Activated T-cell treated with anti-CD3 and anti-CD28 coated beads, Interleukin-2, amount 50 U/mL, for 48 hours (primary cell): ENCODE measurements around the gene SH2D6.

ENCODE experiments used
- DNase-seq, 2 experiments: peaks; one replicate each; pipeline ENCODE4 v3.0.0-alpha.2; 2020

The SH2D6 gene

DNA sequence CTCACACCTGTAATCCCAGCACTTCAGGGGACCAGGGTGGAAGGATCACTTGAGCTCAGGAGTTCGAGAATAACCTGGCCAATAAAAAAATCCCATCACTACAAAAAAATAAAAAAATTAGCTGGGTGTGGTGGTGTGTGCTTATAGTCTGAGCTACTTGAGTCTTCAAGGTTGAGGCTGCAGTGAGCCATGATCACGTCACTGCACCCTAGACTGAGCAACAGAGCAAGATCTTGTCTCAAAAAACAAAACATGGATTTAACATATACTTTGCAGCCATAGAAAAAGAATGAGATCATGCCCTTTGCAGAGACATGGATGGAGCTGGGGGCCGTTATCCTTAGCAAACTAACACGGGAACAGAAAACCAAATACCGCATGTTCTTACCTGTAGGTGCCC lies 22.2 kb downstream of the SH2D6 start:
- no peak for DNase-seq

GRCh38 chr2:85441864-85442263 lies 23.4 kb downstream of the SH2D6 start:
- DNase-seq: no peak

DNA sequence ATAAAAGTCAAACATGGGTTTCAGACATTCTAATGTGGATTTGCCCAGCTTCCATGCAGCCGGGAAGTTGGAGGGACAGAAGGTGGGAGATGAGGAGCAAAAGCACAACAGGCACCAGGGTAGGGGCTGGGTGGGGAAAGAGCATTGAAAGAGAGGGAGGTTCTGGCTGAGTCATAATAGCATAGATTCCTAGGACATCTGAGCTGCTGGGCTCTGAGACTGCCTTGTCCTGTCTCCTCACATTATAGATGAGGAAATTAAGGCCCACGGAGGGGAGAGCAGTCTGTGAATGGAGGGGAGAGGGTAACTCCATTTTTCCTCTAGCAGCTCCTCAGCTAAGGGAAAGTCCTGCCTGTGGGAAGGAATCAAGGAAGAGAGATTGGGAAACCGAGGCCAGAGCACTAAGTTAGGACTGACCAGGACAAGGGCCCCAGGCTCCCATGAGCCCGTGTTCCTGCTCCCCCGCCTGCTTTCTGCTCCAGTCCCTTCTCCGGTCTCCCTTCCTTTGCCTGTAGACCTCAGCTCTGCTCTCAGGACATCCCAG lies 26.2 kb downstream of the SH2D6 start:
- no peak for DNase-seq

DNA sequence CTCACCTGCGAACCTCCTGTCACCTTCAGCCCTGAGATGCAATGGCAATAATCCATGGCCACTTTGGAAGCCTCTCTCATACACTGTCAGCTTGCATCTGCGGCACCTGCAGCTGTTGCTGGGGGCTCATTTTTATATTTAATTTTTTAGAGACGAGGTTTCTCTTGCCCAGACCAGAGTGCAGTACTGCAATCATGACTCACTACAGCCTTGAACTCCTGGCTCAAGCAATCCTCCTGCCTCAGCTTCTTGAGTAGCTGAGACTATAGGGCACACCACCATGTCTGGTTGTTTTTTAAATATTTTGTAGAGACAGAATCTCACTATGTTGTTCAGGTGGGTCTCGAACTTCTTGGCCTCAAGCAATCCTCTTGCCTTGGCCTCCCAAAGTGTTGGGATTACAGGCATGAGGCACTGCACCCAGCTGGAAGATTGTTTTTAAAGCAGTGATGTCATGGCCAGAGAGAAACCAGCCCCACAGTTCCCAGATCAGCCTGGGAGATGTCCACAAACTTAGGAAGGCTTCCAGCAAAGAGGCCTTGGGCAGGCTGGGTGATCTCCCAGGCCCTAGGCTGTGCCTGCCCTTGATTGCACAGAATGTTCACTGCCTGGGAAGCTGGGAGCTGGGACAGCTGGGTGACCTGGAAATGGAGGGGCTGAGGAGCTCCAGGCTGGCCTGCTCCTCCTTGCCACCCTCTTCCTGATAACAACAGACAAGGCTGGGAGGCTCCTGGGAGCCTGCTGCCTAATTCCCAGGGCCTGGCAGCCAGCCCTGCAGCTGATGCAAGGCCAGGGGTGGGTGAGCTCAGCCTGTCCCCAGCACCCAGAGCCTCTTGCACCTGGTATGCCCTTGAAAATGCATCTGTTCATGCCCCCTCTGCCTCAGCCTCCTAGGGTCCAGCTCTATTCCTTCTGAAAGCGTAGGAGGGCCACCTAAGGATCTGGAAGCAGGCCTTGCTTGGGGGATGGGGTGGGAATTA lies 27.1 kb downstream of the SH2D6 start:
- no peak for DNase-seq

DNA sequence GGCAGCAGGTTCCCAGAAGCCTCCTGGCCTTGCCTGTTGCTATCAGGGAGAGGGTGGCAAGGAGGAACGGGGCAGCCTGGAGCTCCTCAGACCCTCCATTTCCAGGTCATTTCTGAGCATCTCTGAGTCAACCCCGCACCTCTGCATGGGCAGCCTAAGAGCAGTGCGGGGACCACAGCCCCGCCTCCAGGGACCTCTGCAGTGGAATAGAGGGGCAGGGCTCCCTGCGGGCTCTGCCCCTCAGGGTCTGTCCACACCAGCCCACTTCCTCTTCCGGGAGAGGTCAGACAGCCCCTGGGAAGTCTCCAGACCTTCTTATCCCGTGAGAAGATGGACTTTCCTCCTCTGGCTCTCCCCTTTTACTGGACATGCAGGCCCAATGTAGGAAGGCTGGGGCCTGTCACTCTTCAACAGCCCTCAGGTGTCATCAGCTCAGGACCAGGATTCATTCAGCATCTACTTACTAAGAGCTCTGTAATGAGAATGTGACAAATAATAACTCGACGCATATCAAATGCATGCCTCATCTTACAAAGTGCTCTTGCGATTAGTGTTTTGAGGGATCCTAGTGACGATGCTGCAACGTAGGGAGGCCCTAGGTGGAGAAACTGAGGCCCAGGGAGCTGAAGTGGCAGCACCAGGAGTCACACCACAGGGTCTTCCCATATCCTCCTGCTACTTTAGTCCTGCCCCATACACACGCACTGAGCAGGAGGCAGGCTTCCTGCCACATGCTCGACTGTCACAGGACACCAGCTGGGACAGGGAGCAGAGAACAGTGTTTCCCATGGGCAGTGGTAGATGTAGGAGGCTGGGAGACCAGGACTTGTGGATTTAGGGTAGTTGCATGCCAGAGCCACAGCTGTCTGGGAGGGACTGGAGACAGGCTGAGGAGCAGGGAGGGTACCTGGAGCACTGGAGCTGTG lies 28.0 kb downstream of the SH2D6 start:
- no peak for DNase-seq

DNA sequence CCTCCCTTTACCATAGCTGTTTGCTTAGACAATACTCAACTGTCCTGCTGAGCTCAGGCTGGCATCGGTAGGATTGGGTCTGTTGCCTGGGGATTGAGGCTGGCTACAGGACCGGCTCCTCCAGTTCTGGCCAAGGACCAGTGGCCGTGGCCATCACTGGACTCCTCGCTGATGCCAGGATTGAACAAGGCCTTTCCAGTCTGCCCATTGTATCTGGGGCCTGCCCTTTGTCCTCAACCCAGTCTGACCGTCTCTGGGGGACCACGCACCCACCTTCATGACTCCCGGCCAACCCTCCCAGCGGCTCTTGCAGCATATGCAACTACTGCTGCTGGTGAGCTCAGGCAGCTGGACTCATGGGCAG lies 28.7 kb downstream of the SH2D6 start:
- no peak for DNase-seq

GRCh38 chr2:85448461-85449213 lies 30.1 kb downstream of the SH2D6 start:
- no peak for DNase-seq

- no peak for DNase-seq
These were observed 30.7 kb downstream of the SH2D6 start for GRCh38 chr2:85449214-85449588.

DNA sequence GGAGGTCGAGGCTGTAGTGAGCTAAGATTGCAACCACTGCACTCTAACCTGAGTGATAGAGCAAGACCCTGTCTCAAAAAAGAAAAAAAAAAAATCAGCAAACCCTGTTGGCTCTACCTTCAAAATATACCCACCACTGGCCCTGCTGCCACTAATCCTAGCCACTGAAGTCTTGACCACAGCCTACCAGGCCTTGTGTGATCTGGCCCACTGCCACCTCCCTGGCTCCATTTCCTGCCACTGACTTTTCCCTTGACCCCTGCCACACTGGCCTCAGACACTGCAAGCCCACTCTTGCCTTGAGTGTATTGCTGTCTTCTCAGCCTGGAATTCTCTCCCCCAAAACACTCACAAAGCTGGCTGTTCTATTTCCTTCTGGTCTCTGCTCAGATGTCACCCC lies 33.7 kb downstream of the SH2D6 start:
- no peak for DNase-seq

GRCh38 chr2:85453571-85453970 lies 35.1 kb downstream of the SH2D6 start:
- DNase-seq: no peak

DNA sequence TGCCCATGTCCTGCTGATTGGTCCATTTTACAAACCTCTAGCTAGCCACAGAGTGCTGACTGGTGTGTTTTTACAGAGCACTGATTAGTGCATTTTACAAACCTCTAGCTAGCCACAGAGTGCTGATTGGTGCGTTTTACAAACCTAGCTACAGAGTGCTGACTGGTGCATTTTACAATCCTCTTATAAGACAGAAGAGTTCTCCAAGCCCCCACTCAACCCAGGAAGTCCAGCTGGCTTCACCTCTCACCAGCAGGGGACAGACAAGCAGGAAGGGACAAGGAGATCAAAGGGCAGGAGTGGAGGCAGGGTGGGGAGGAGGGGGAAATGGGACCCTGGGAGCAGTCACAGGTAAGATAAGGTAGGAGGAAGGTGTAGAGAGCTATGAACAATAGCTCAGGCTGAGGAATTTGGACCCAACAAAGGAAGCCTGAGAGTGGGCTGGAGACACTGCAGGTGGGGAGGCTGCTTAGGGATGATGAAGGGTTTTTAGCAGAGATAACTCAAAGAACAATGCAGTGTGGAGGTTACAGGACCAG lies 37.1 kb downstream of the SH2D6 start:
- no peak for DNase-seq

- no peak for DNase-seq
These were observed 38.5 kb downstream of the SH2D6 start for GRCh38 chr2:85457043-85457442.

DNA sequence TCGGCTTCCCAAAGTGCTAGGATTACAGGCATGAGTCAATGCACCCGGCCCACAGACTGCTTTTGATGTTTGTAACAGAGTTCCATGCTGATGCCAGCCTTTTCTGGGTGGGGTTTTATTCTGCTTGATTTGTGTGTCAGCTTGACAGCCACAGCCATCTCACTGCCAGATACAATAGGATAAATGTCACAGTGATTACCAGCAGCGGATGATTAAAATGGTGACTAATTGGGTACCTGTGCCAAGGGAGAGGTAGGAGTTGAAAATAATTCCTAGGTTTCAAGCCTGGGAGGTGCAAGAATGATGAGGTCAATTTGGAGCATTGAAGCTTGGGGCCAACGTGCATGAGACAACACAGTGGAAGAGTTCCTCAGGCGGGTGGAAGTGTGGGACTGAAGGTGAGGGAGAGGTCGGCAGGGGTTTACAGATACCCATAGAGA lies 39.4 kb downstream of the SH2D6 start:
- DNase-seq: no peak

- DNase-seq: no peak
These were observed 40.4 kb downstream of the SH2D6 start for GRCh38 chr2:85458601-85459563.

- DNase-seq: no peak
These were observed 41.3 kb downstream of the SH2D6 start for GRCh38 chr2:85459771-85460170.

GRCh38 chr2:85462322-85462721 lies 43.8 kb downstream of the SH2D6 start:
- no peak for DNase-seq

GRCh38 chr2:85468096-85468703 lies 49.7 kb downstream of the SH2D6 start:
- DNase-seq: no peak

DNA sequence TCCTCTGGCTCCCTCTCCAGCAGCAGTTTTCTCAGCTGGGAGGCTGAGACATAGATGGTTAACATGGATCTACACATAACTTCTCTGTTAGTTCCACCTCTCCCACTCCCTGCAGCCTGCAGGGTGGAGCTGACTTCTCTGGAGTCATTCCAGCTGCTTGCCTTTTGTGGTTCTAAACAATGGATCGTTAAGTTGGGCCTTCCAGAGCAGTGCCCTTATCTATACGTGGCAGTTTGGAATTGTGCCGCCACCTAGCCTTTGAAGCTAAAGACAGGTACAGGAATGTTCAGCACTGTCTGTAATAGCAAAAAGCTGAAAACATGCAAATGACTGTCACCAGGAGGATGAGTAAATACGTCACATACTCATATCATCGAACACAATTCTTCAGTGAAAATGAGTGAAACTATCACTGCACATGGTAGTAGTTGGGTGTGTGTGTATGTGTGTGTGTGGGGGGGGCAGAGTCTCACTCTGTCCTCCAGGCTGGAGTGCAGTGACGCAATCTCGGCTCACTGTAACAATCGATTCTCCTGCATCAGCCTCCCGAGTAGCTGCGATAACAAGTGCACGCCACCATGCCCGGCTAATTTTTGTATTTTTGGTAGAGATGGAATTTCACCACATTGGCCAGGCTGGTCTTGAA lies 50.3 kb downstream of the SH2D6 start:
- no peak for DNase-seq

DNA sequence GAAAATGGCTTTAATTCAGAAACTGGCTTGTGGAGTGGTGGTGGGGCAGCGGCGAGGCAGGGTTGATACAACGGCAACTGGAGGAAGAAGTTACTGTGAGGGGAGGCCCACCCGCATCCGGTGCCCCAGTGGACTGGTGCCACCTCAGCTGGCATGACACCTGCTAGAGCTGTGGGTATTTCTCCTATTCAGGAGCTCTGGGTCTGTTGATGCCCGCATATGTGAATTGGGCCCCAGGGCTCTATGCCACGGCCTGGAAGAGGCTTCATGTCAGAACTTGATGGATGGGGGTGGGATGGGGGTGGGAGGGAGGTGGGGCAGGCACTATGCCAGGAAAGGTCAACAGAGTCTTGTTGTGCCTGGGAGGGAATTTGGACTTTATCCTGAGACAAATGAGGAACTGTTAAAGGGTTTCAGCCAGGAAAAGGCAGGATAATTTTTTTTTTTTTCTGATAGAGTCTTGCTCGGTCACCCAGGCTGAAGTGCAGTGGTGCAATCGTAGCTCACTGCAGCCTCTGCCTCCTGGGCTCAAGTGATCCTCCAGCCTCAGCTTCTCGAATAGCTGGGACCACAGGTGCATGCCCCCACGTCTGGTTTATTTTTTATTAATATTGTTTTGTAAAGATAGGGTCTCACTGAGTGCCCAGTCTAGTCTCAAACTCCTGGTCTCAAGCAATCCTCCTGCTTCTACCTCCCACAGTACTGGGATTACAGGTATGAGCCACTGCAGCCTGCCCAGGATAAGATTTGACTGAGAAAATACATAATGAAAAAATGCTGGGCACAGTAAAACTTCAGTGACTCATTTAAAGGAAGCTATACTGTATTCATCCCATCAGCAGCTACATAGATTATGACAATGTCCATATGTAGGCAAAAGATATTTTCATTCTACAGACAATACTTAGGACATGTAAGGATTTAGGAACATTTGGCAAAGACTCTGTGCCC lies 52.6 kb downstream of the SH2D6 start:
- DNase-seq: no peak
